ENCODE measurements around the gene TAF4B. TPM values are rescaled to one million over a fixed set of nuclear protein-coding genes. Genes with fewer than 3 reads are reported as not detected.

Gene TAF4B
- total and polyA plus RNA-seq, 10 of the 15 experiments (the other 5 are each of a cell fraction or from before 2014, with no cell fraction given): 2.3 to 15.0 (median 12.2) TPM

- TF ChIP-seq EED (IDR thresholded peaks at IDR 0.05; ENCODE audit: low read depth): 0 out of 2 replicates have a peak, but pooled peaks have one; percentile 50
- 0 out of 2 replicates have a peak, but pooled peaks have one; percentile 33 for TF ChIP-seq PAX5 (IDR thresholded peaks at IDR 0.05; ENCODE audit: borderline replicate concordance, low read depth, low read length)
- TF ChIP-seq SMAD5 (IDR thresholded peaks at IDR 0.05; ENCODE audit: low read depth): 0 out of 2 replicates have a peak, but pooled peaks have one; percentile 39
- TF ChIP-seq PKNOX1 (IDR thresholded peaks at IDR 0.05): peak; percentile 39; the same call in 1 of the 2 replicates
- TF ChIP-seq E4F1 (IDR thresholded peaks at IDR 0.05; ENCODE audit: borderline replicate concordance, partially characterized antibody): no peak
- peak; percentile 90 for TF ChIP-seq BACH1 (IDR thresholded peaks at IDR 0.05; ENCODE audit: borderline replicate concordance)
- peak; percentile 62; the same call in 1 of the 2 replicates for TF ChIP-seq TAF1 (IDR thresholded peaks at IDR 0.05; ENCODE audit: borderline replicate concordance, low read depth, low read length)
- TF ChIP-seq CHD2 (IDR thresholded peaks at IDR 0.05; ENCODE audit: borderline replicate concordance, low read depth, low read length): no peak; the same call in 1 of the 2 replicates
- TF ChIP-seq RELB (IDR thresholded peaks at IDR 0.05; ENCODE audit: low read depth): peak; percentile 75
- TF ChIP-seq JUNB (IDR thresholded peaks at IDR 0.05): no peak
- peak; percentile 37; the same call in 1 of the 2 replicates for TF ChIP-seq POLR2AphosphoS2 (IDR thresholded peaks at IDR 0.05; ENCODE audit: low read depth, low read length)
- peak; percentile 95 for TF ChIP-seq SIN3A (IDR thresholded peaks at IDR 0.05; ENCODE audit: low read depth, low read length)
- peak; percentile 99 for TF ChIP-seq NBN (IDR thresholded peaks at IDR 0.05)
- TF ChIP-seq MYB (IDR thresholded peaks at IDR 0.05; ENCODE audit: borderline replicate concordance, low read depth, low read length): no peak
- peak; percentile 94 for TF ChIP-seq CREM (IDR thresholded peaks at IDR 0.05; ENCODE audit: low read depth)
- peak; percentile 47; the same call in 1 of the 2 replicates for TF ChIP-seq TCF12 (IDR thresholded peaks at IDR 0.05; ENCODE audit: low read depth, low read length)
- no peak for TF ChIP-seq ZBED1 (IDR thresholded peaks at IDR 0.05; ENCODE audit: borderline replicate concordance)
- TF ChIP-seq MEF2B (IDR thresholded peaks at IDR 0.05; ENCODE audit: partially characterized antibody, poor library complexity, severe bottlenecking): peak; percentile 25
- TF ChIP-seq CHD4 (IDR thresholded peaks at IDR 0.05): no peak
- no peak for TF ChIP-seq ZNF622 (IDR thresholded peaks at IDR 0.05)
- TF ChIP-seq BRCA1 (IDR thresholded peaks at IDR 0.05; ENCODE audit: low read depth, low read length): 0 out of 2 replicates have a peak, but pooled peaks have one; percentile 14
- TF ChIP-seq MLLT1 (IDR thresholded peaks at IDR 0.05): 0 out of 2 replicates have a peak, but pooled peaks have one; percentile 38
- TF ChIP-seq MYC (IDR thresholded peaks at IDR 0.05; ENCODE audit: insufficient read depth, insufficient read length, insufficient replicate concordance, low read length, severe bottlenecking): peak; percentile 85
- peak; percentile 53; the same call in 1 of the 3 replicates for TF ChIP-seq POU2F2 (IDR thresholded peaks at IDR 0.05; ENCODE audit: borderline replicate concordance, low read depth, low read length)
- TF ChIP-seq HCFC1 (IDR thresholded peaks at IDR 0.05; ENCODE audit: low read length): no peak
Observed at GRCh38 chr18:26226229-26227050, at the start of gene TAF4B (continued).

Data from GM12878 (cell line).